AG04450 (cell line): ENCODE data around the gene CALU. TPM values are rescaled to one million over a fixed set of nuclear protein-coding genes. Genes with fewer than 3 reads are reported as not detected.

ENCODE experiments used
- CTCF ChIA-PET: fragments of 300-600, 350-600 bp; formaldehyde crosslinking; extraction: SDS; loops from one replicate; lab custom pipeline; 2022; ENCODE audit warnings: antibody characterized with exemption, inconsistent platforms; lab: Charles Lee
- POLR2A ChIA-PET: fragments of 350-600 bp; formaldehyde crosslinking; extraction: SDS; loops from one replicate; lab custom pipeline; 2021; ENCODE audit warnings: antibody characterized with exemption, inconsistent platforms; lab: Yijun Ruan, JAX
- DNase-seq: peaks from one replicate; pipeline ENCODE4 v3.0.0-alpha.2; 2011; ENCODE audit warnings: low read depth, low spot score
- H3K27ac ChIP-seq: one replicate; pipeline ENCODE4 v1.5.1; 2012; ENCODE audit warnings: low read depth, low read length, control low read depth
- H3K27me3 ChIP-seq: one replicate; pipeline ENCODE4 v1.6.0; 2012; ENCODE audit warnings: low read length; ENCODE audit not compliant: control insufficient read depth, insufficient read depth
- H3K4me3 ChIP-seq: 2 replicates; pipeline ENCODE4 v1.5.1; 2011; ENCODE audit warnings: mild to moderate bottlenecking, low read depth, low read length, control low read depth
- H3K9me3 ChIP-seq: 2 replicates; pipeline ENCODE4 v1.5.1; 2012; ENCODE audit warnings: low read length; ENCODE audit not compliant: control insufficient read depth, insufficient read depth
- CTCF ChIP-seq: IDR thresholded peaks from 2 replicates; pipeline ENCODE4 v1.5.1; 2011; ENCODE audit warnings: low read depth, low read length, control low read depth, inconsistent platforms
- polyA plus RNA-seq: library from polyadenylated mRNA; depleted of rRNA; stranded (reverse); fragments of >200 nt; gene quantifications from 2 replicates; pipeline ENCODE4 v1.2.3, GENCODE V29; 2011

Gene CALU
- polyA plus RNA-seq, 1 experiment: 815 TPM

DNA sequence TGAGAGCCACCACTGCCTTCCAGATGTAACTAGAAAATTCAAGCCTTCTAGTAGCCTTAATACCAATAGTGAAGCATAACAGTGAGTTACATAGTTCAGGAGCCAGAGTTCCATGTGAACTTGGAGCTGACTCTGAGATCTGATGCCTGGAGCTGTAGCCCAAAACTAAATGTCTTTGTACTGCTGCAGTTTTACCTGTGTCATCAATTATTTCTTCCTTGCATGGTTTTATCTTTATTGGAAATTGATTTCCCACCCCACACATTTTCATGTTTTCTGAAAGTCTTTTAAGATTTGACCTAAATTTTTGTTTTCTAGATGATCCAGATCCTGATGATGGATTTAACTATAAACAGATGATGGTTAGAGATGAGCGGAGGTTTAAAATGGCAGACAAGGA is 19.4 kb downstream of the CALU start:
- DNase-seq: no peak
- no peak for TF ChIP-seq CTCF
- ChIA-PET CTCF (no interaction called here), POLR2A (interaction anchor here (1.5 kb wide), 1 partner anchor 10 kb away, joined by 3 read pairs; no protein-coding TSS in a partner anchor)
- Histone ChIP-seq H3K9me3 (no peaks in the 10 kb centered on the region), H3K4me3 (no peak overlapping the region), H3K27me3 (no peaks in the 10 kb centered on the region), H3K27ac (no peak overlapping the region)

GRCh38 chr7:128759242-128759641 is 20.1 kb downstream of the CALU start:
- Histone ChIP-seq H3K27me3 (no peaks in the 10 kb centered on the region), H3K27ac (no peak overlapping the region), H3K9me3 (no peaks in the 10 kb centered on the region), H3K4me3 (no peak overlapping the region)
- POLR2A ChIA-PET: interaction anchor here (1.5 kb wide), 1 partner anchor 9 kb away, joined by 3 read pairs; no protein-coding TSS in a partner anchor
- CTCF ChIA-PET: no interaction called here
- no peak for DNase-seq
- TF ChIP-seq CTCF: no peak

GRCh38 chr7:128763541-128763940 is 24.4 kb downstream of the CALU start:
- no peak for TF ChIP-seq CTCF
- H3K9me3 ChIP-seq: no peaks in the 10 kb centered on the region
- no peaks in the 10 kb centered on the region for H3K27me3 ChIP-seq
- no peak overlapping the region for H3K4me3 ChIP-seq
- no peak overlapping the region for H3K27ac ChIP-seq
- DNase-seq: no peak
- CTCF ChIA-PET: no interaction called here
- POLR2A ChIA-PET: no interaction called here

- ChIA-PET CTCF (interaction anchor here (0.8 kb wide), 1 partner anchor 95 kb away, joined by 3 read pairs; the partner anchor contains the start of gene ATP6V1F), POLR2A (interaction anchor here (1.2 to 1.6 kb wide), 2 partner anchors 9 to 29 kb away, joined by 3 to 4 read pairs; no protein-coding TSS in a partner anchor)
- Histone ChIP-seq H3K27ac (no peak overlapping the region), H3K27me3 (no peaks in the 10 kb centered on the region), H3K4me3 (no peak overlapping the region), H3K9me3 (no peaks in the 10 kb centered on the region)
- TF ChIP-seq CTCF: no peak
- DNase-seq: no peak
Observed at GRCh38 chr7:128767475-128768110, 28.4 kb downstream of the CALU start.

GRCh38 chr7:128770233-128770632 is 31.1 kb downstream of the CALU start:
- H3K27me3 ChIP-seq: no peaks in the 10 kb centered on the region
- no peak for DNase-seq
- H3K27ac ChIP-seq: no peak overlapping the region
- peaks cover 1% of the 10 kb centered on the region; the same call in 1 of the 2 replicates for H3K9me3 ChIP-seq
- no peak overlapping the region for H3K4me3 ChIP-seq
- ChIA-PET POLR2A (no interaction called here), CTCF (interaction anchor here (0.6 kb wide), 1 partner anchor 31 kb away, joined by 3 read pairs; the partner anchor contains the start of gene CALU)
- no peak for TF ChIP-seq CTCF
